Loucy (cell line): Measurements from ENCODE around the gene ASCC2.

Experiments used
- EZH2phosphoT487 ChIP-seq: fragments of 200-600 bp; IDR thresholded peaks from 2 replicates; pipeline ENCODE4 v1.6.1; 2018; ENCODE audit warnings: antibody characterized with exemption, mild to moderate bottlenecking, moderate library complexity, borderline replicate concordance
- TF ChIP-seq, protein P1 (sequence below): fragments of 200-600 bp; sonication (generic); conservative IDR thresholded peaks from 2 replicates; pipeline ENCODE4 v1.5.1; 2014; ENCODE audit warnings: mild to moderate bottlenecking, antibody characterized with exemption, low read length

DNA sequence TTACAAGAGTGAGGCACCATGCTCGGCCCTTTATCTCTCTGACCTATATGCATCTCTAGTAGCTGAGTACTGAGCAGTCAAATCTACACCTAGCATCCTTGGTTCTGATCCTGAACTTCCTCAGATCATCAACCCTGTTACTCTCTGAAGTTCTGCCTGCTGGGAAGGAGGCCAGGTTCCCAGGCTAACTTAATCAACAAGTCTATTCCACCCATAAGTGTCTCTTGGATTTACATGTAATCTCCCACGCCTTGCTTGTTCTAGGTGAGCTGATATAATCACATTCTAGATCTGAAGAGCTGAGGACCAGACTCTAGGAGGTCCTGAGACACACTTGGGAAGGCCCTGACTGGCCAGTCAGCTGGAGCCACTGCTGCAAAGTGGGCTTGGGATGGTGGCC is 96.1 kb downstream of the ASCC2 start:
- TF ChIP-seq, protein P1, sequence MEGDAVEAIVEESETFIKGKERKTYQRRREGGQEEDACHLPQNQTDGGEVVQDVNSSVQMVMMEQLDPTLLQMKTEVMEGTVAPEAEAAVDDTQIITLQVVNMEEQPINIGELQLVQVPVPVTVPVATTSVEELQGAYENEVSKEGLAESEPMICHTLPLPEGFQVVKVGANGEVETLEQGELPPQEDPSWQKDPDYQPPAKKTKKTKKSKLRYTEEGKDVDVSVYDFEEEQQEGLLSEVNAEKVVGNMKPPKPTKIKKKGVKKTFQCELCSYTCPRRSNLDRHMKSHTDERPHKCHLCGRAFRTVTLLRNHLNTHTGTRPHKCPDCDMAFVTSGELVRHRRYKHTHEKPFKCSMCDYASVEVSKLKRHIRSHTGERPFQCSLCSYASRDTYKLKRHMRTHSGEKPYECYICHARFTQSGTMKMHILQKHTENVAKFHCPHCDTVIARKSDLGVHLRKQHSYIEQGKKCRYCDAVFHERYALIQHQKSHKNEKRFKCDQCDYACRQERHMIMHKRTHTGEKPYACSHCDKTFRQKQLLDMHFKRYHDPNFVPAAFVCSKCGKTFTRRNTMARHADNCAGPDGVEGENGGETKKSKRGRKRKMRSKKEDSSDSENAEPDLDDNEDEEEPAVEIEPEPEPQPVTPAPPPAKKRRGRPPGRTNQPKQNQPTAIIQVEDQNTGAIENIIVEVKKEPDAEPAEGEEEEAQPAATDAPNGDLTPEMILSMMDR, result no peak
- TF ChIP-seq EZH2phosphoT487, result no peak
